Trophoblast cell (in vitro differentiated cells and primary cell): ENCODE results near the gene EPS8L3.
A peak's percentile ranks its signal among the peaks of the same experiment; 100 is the strongest.

Experiments used
- DNase-seq, 2 donors: peaks; one replicate each; pipeline ENCODE4 v3.0.0-alpha.2; 2016
- H2AFZ ChIP-seq: 2 replicates; pipeline ENCODE4 v1.6.1; 2013; ENCODE audit warnings: low read length, moderate library complexity, mild to moderate bottlenecking; ENCODE audit not compliant: insufficient read depth, poor library complexity
- H2AK5ac ChIP-seq: 2 replicates; pipeline ENCODE4 v1.6.1; 2013; ENCODE audit warnings: mild to moderate bottlenecking, low read length
- H2BK120ac ChIP-seq: 2 replicates; pipeline ENCODE4 v1.6.1; 2013; ENCODE audit warnings: low read length, mild to moderate bottlenecking, moderate library complexity; ENCODE audit not compliant: insufficient read depth, poor library complexity
- H2BK12ac ChIP-seq: 2 replicates; pipeline ENCODE4 v1.6.1; 2013; ENCODE audit warnings: mild to moderate bottlenecking, low read length, moderate library complexity
- H2BK5ac ChIP-seq: 2 replicates; pipeline ENCODE4 v1.6.1; 2013; ENCODE audit warnings: low read length, low read depth, moderate library complexity, mild to moderate bottlenecking; ENCODE audit not compliant: poor library complexity
- H3K14ac ChIP-seq: 2 replicates; pipeline ENCODE4 v1.6.1; 2013; ENCODE audit warnings: mild to moderate bottlenecking, low read length
- H3K18ac ChIP-seq: 2 replicates; pipeline ENCODE4 v1.6.1; 2013; ENCODE audit warnings: mild to moderate bottlenecking, low read length
- H3K23ac ChIP-seq: 2 replicates; pipeline ENCODE4 v1.6.1; 2013; ENCODE audit warnings: low read length
- H3K27ac ChIP-seq: 2 replicates; pipeline ENCODE4 v1.5.1; 2013; ENCODE audit warnings: low read depth, mild to moderate bottlenecking, inconsistent platforms, low read length, moderate library complexity
- H3K27me3 ChIP-seq: 2 replicates; pipeline ENCODE4 v1.6.1; 2013; ENCODE audit warnings: inconsistent platforms, mild to moderate bottlenecking, low read length, moderate library complexity; ENCODE audit not compliant: insufficient read depth
- H3K36me3 ChIP-seq, 2 experiments: 1 replicate in 1 of 2; 2 replicates in 1 of 2; pipeline ENCODE4 v1.6.1; 2013; ENCODE audit warnings: low read length in 2 of 2, mild to moderate bottlenecking in 2 of 2, moderate library complexity in 1 of 2; ENCODE audit not compliant: insufficient read depth in 2 of 2, control insufficient read depth in 1 of 2
- H3K4ac ChIP-seq: 2 replicates; pipeline ENCODE4 v1.6.1; 2013; ENCODE audit warnings: low read depth, mild to moderate bottlenecking, low read length, moderate library complexity
- H3K4me1 ChIP-seq, 2 experiments: 1 replicate in 1 of 2; 2 replicates in 1 of 2; pipeline ENCODE4 v1.6.1; 2013; ENCODE audit warnings: low read length in 2 of 2, mild to moderate bottlenecking in 2 of 2, moderate library complexity in 1 of 2; ENCODE audit not compliant: insufficient read depth in 2 of 2, control insufficient read depth in 1 of 2
- H3K4me2 ChIP-seq: 2 replicates; pipeline ENCODE4 v1.6.1; 2013; ENCODE audit warnings: inconsistent platforms, mild to moderate bottlenecking, low read length, moderate library complexity
- H3K4me3 ChIP-seq: 2 replicates; pipeline ENCODE4 v1.5.1; 2013; ENCODE audit warnings: mild to moderate bottlenecking, low read depth, low read length, inconsistent platforms
- H3K79me1 ChIP-seq: one replicate; pipeline ENCODE4 v1.6.1; 2013; ENCODE audit warnings: low read length
- H3K79me2 ChIP-seq: 2 replicates; pipeline ENCODE4 v1.6.1; 2013; ENCODE audit warnings: low read length, mild to moderate bottlenecking; ENCODE audit not compliant: control insufficient read depth, insufficient read depth, poor library complexity
- H3K9ac ChIP-seq: 2 replicates; pipeline ENCODE4 v1.6.1; 2013; ENCODE audit warnings: mild to moderate bottlenecking, low read length
- H3K9me3 ChIP-seq: 2 replicates; pipeline ENCODE4 v1.6.1; 2013; ENCODE audit warnings: low read depth, mild to moderate bottlenecking, control low read depth, inconsistent platforms, low read length; ENCODE audit not compliant: insufficient read depth
- H4K12ac ChIP-seq: 2 replicates; pipeline ENCODE4 v1.6.1; 2013; ENCODE audit warnings: low read depth, mild to moderate bottlenecking, low read length, moderate library complexity
- H4K8ac ChIP-seq: 2 replicates; pipeline ENCODE4 v1.6.1; 2013; ENCODE audit warnings: low read depth, mild to moderate bottlenecking, low read length, moderate library complexity
- H4K91ac ChIP-seq: one replicate; pipeline ENCODE4 v1.6.1; 2013; ENCODE audit warnings: low read depth, mild to moderate bottlenecking, low read length, moderate library complexity
- WGBS: extraction: QIAGEN DNeasy Blood & Tissue Kit; methylation state at CpG from one replicate; pipeline ENCODE4 v1.1.7; 2013; ENCODE audit warnings: missing lambda C conversion rate; ENCODE audit not compliant: insufficient read length, insufficient coverage; ENCODE audit errors: extremely low coverage; 5-methylcytosine and 5-hydroxymethylcytosine counted together

The EPS8L3 gene

DNA sequence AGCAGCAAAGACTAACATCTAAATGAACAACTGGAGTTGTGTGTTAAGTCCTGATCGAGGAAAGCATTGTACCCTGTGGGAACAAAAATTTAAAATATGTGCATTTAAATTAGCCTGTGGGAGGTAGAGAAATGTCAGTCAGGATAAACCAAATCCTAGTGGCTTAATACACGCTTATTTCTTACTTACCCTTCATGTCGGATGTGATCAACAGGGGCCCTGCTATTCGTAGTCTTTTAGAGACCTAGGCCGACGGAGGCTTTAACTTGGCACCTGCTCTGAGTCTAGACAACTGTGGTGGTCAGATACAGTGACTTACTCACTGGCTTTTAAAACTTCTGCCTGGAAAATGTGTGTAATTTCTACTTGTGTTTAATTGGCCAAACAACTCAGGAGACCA, 33.1 kb downstream of the EPS8L3 start:
- Histone ChIP-seq H2BK12ac (peak overlapping the region; percentile 66), H3K36me3 (peaks cover 0 to 4% of the 10 kb centered on the region in 2 experiments), H3K14ac (no peak overlapping the region), H4K12ac (no peak overlapping the region), H3K79me1 (peaks cover 16% of the 10 kb centered on the region), H2AFZ (no peak overlapping the region), H3K27ac (peak overlapping the region; percentile 53), H3K9me3 (peaks cover 7% of the 10 kb centered on the region), H3K9ac (no peak overlapping the region), H3K18ac (no peak overlapping the region), H3K4me1 (peaks cover 19 to 35% of the 10 kb centered on the region in 2 experiments), H2BK120ac (peak overlapping the region; percentile 64), H3K4ac (no peak overlapping the region), H3K23ac (no peak overlapping the region), H4K91ac (peak overlapping the region; percentile 66), H3K79me2 (no peaks in the 10 kb centered on the region), H3K4me3 (no peak overlapping the region), H3K4me2 (no peak overlapping the region), H4K8ac (no peak overlapping the region), H2BK5ac (peak overlapping the region; percentile 81), H2AK5ac (no peak overlapping the region), H3K27me3 (no peaks in the 10 kb centered on the region)
- WGBS: no CpG with 5 or more reads among the region's 6 CpGs
- peak; percentile 24 to 47 for DNase-seq

DNA sequence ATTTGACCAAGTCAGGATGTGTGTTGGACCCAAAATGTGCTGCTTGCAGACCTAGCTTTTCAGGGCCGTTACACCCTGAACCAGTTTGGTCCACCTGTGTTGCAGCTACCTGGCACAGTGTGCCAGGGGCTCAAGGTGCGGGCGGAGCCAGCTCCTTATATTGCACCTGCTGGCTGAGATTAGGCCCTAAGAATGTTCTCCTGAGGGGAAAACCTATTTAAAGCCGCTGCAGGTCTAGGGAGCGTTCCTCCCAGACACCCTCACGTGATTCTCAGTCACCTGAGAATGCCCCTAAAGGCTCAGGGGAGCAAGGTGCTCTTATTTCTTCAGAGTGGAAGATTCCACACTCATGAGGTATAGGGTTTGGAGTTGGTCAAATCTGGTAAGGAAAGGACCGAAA, 34.9 kb downstream of the EPS8L3 start:
- H4K91ac ChIP-seq: peak overlapping the region; percentile 56

DNA sequence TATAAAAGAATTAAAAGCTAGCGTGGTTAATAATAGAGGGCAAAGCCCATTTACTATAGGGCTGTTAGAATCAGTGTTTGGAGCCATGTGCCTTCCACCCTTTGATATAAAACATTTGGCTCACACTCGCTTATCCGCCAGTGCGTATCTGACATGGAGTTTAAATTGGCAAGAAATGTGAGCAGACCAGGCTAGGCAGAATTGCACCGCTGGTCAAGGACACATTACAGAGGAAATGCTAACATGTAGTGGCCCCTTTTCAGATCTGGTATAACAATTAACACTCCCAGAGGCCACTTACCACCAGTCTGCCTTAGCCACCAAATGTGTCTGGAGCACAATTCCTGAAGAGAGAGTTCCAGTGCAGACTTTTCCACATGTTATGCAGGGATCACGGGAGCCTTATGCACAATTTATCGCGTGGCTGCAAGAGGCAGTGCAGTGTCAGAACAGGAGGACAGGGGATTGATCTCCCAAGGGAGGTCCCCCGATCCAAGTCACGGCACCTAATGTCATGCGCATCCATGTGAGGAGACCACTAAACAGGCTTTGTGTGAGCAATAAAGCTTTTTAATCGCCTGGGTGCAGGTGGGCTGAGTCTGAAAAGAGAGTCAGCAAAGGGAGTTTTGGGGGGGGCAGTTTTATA, 36.9 kb downstream of the EPS8L3 start:
- H3K4me3 ChIP-seq: no peak overlapping the region
- no peak overlapping the region for H4K91ac ChIP-seq
- H3K27me3 ChIP-seq: no peaks in the 10 kb centered on the region
- peaks cover 9% of the 10 kb centered on the region for H3K9me3 ChIP-seq
- H2BK120ac ChIP-seq: no peak overlapping the region
- no CpG with 5 or more reads among the region's 12 CpGs for WGBS
- H3K4me2 ChIP-seq: no peak overlapping the region
- H3K36me3 ChIP-seq: peaks cover 0 to 4% of the 10 kb centered on the region in 2 experiments
- no peak overlapping the region for H3K9ac ChIP-seq
- no peak overlapping the region for H4K8ac ChIP-seq
- no peak overlapping the region for H2AFZ ChIP-seq
- no peak overlapping the region for H3K14ac ChIP-seq
- no peak overlapping the region for H2BK5ac ChIP-seq
- no peak overlapping the region for H2AK5ac ChIP-seq
- no peak overlapping the region for H3K4ac ChIP-seq
- H2BK12ac ChIP-seq: no peak overlapping the region
- H3K18ac ChIP-seq: no peak overlapping the region
- H4K12ac ChIP-seq: no peak overlapping the region
- H3K27ac ChIP-seq: no peak overlapping the region
- DNase-seq: no peak
- H3K4me1 ChIP-seq: peaks cover 15 to 27% of the 10 kb centered on the region in 2 experiments
- H3K79me1 ChIP-seq: peaks cover 15% of the 10 kb centered on the region
- no peaks in the 10 kb centered on the region for H3K79me2 ChIP-seq
- no peak overlapping the region for H3K23ac ChIP-seq

More for the DNA sequence above, 34.9 kb downstream of the EPS8L3 start:
- H4K12ac ChIP-seq: peak overlapping the region; percentile 56
- H3K4me2 ChIP-seq: no peak overlapping the region
- H3K79me2 ChIP-seq: no peaks in the 10 kb centered on the region
- H3K36me3 ChIP-seq: peaks cover 0 to 4% of the 10 kb centered on the region in 2 experiments
- H3K9me3 ChIP-seq: peaks cover 9% of the 10 kb centered on the region
- H2AK5ac ChIP-seq: peak overlapping the region; percentile 79
- WGBS: no CpG with 5 or more reads among the region's 7 CpGs
- H3K4me3 ChIP-seq: no peak overlapping the region
- H3K4ac ChIP-seq: no peak overlapping the region
- peak overlapping the region; percentile 82 for H2BK12ac ChIP-seq
- H4K8ac ChIP-seq: no peak overlapping the region
- no peak overlapping the region for H3K18ac ChIP-seq
- no peak overlapping the region for H3K23ac ChIP-seq
- H2BK120ac ChIP-seq: no peak overlapping the region
- H2BK5ac ChIP-seq: peak overlapping the region; percentile 20
- H3K9ac ChIP-seq: no peak overlapping the region
- no peak overlapping the region for H3K27ac ChIP-seq
- peaks cover 19% of the 10 kb centered on the region for H3K79me1 ChIP-seq
- no peaks in the 10 kb centered on the region for H3K27me3 ChIP-seq
- peak overlapping the region; percentile 34 for H3K14ac ChIP-seq
- peaks cover 19 to 36% of the 10 kb centered on the region in 2 experiments for H3K4me1 ChIP-seq
- H2AFZ ChIP-seq: no peak overlapping the region
- DNase-seq: no peak

DNA sequence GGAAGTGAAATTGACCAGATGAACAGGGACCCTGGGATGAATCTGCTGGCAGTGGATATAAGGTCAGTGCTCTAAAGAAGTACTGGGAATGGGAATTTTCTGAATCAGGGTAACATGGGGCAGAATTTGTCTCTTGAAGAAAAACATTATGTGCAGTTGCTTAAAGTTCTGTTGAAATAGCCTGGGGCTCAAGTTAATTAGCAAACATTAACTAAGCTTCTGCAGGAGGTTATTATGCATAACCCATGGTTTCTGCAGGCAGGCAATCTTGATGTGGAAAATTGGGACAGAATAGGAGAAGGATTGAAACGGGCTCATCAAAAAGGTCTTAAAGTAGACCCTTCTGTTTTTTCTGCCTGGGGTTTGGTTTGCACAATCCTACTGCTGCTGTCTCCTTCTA, 37.7 kb downstream of the EPS8L3 start:
- no peaks in the 10 kb centered on the region for H3K79me2 ChIP-seq
- H3K27ac ChIP-seq: peak overlapping the region; percentile 71
- H3K18ac ChIP-seq: no peak overlapping the region
- peaks cover 0 to 4% of the 10 kb centered on the region in 2 experiments for H3K36me3 ChIP-seq
- H3K23ac ChIP-seq: no peak overlapping the region
- no peak for DNase-seq
- no peak overlapping the region for H4K8ac ChIP-seq
- H2BK120ac ChIP-seq: peak overlapping the region; percentile 46
- no peak overlapping the region for H2BK12ac ChIP-seq
- peaks cover 7% of the 10 kb centered on the region for H3K9me3 ChIP-seq
- H3K27me3 ChIP-seq: no peaks in the 10 kb centered on the region
- no peak overlapping the region for H4K12ac ChIP-seq
- H3K4me1 ChIP-seq: peaks cover 10 to 22% of the 10 kb centered on the region in 2 experiments
- H4K91ac ChIP-seq: no peak overlapping the region
- H3K14ac ChIP-seq: no peak overlapping the region
- no peak overlapping the region for H3K4ac ChIP-seq
- no peak overlapping the region for H3K4me3 ChIP-seq
- no CpG with 5 or more reads among the region's 1 CpG for WGBS
- H2AK5ac ChIP-seq: no peak overlapping the region
- no peak overlapping the region for H2BK5ac ChIP-seq
- H2AFZ ChIP-seq: no peak overlapping the region
- peaks cover 8% of the 10 kb centered on the region for H3K79me1 ChIP-seq
- H3K9ac ChIP-seq: no peak overlapping the region
- no peak overlapping the region for H3K4me2 ChIP-seq
